SKM-1 (cell line): ENCODE data around the gene NOX3.
"Not testable (repeated sequence)": the region's sequence is repeated elsewhere in the genome, so short reads cannot be mapped to it uniquely, and the experiment has no call there.

ENCODE experiments used
- DNase-seq: peaks from one replicate; lab custom pipeline; 2025; ENCODE audit not compliant: unreplicated experiment; lab: John Stamatoyannopoulos, UW

NOX3 gene

DNA sequence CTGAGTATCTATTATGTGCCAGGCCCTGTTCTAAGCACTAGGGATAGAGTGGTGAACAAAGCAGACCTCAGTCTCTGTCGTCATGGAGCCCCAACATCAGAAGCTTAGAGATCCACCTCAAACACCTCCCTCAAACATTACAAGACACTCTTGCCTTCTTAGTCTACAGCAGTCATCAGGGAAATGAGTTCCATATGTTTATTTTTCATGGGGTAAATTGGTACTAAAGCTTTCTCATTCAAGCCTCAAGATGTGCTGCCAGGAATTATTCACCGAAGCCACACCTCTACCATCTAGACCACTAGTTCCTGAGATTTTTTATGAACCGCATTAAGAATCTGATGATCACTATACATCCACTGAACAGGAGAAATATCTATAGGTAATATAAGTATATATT lies 82.4 kb downstream of the NOX3 start:
- no peak for DNase-seq

DNA sequence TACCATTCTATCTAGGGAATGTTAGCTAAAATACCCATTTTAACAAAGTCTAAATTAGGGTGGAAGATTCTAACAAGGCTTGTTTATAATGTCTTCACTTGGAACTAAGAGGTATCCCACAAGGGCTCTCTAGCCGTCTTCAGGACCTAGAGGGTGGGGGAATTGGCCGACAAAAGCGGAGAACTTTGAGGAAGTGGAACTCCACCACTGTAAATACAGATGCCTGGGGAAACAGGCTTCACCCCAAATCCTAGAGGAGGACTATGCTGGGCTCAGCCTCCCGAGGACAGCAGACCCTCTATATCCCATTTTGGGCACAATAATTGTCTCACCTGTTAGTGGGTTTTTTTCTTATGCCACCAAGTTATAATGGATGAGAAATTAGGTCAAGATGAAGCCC lies 83.4 kb downstream of the NOX3 start:
- DNase-seq, result no peak

DNA sequence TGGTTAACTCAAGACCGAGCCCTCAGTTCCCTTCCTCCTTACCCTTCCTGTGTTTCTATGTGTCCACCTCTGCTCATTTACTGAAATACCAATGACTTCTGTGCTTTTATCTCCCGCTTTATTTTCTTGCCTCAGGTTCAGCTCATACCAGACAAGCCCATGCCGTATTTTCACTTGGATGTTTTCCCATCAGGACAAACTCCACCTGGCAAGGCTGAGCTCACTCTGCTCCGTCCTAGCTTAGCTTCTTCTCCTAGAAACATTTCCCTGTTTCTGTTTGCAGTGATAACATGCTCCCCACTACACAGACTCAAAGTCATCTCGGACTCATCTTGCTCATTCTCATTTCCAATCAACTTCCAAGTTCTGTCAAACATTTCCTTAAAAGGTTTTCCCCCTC lies 84.4 kb downstream of the NOX3 start:
- DNase-seq, result no peak

DNA sequence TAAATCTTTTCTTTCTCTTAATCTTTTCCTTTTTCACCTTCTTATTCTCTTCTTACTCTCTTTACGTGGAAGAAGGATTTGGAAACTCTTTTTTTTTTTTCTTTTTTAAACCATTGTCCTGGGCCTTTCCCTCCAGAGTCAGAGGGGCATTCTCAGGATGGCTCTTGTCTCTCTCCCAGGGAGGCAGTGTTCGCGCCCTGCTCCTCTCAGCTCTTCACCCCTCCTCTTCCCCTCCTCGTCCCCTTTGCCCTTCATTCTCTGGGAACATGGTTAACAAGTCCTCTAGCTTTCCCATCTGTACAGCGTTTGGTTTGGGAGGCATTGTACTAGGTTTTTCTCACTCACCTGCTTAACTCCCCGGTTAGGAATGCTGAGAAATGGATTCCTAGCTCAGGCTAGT lies 89.3 kb downstream of the NOX3 start:
- DNase-seq, result no peak

DNA sequence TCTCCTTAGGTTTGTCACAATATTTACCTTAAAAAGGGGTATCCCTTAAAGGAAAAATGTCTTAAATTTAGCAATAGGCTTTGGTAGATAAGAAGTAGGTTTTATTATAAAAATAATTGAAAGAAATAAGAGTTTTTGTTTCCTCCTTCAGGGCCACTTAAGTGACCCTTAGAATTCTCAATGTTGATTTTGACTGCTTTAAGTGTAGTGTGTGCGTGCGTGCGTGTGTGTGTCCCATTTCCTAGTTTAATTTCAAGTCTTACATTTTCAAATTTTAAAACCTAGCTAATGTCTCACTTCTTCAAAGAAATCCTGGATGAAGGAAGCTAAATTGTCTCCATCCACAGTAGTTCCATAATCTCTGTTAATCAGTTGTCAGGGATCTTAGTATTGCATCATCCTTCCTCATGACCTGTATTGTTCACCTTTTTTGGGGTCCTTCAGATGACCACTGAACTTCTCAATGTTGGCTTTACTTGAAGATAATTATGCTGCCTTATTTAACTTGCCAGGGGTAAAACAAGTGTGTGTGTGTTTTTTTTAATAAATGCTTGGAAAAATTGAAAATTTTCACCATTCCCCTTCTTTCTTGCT lies 90.7 kb downstream of the NOX3 start:
- no peak for DNase-seq

DNA sequence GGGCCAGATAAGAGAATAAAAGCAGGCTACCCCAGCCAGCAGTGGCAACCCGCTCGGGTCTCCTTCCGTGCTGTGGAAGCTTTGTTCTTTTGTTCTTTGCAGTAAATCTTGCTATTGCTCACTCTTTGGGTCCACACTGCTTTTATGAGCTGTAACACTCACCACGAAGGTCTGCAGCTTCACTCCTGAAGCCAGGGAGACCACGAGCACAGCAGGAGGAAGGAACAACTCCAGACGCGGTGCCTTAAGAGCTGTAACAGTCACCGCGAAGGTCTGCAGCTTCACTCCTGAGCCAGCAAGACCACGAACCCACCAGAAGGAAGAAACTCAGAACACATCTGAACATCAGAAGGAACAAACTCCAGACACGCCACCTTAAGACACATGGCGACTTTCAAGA lies 91.6 kb downstream of the NOX3 start:
- not testable (repeated sequence) for DNase-seq

DNA sequence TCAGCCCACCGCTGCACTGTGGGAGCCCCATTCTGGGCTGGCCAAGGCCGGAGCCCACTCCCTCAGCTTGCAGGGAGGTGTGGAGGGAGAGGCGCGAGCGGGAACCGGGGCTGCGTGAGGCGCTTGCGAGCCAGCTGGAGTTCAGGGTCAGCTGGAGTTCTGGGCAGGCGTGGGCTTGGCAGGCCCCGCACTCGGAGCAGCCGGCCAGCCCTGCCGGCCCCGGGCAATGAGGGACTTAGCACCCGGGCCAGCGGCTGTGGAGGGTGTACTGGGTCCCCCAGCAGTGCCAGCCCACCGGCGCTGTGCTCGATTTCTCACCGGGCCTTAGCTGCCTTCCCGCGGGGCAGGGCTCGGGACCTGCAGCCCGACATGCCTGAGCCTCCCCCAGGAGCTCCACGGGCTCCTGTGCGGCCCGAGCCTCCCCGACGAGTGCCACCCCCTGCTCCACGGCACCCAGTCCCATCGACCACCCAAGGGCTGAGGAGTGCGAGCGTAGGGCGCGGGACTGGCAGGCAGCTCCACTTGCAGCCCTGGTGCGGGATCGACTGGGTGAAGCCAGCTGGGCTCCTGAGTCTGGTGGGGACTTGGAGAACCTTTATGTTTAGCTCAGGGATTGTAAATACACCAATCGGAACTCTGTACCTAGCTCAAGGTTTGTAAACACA lies 92.5 kb downstream of the NOX3 start:
- DNase-seq, result not testable (repeated sequence)

DNA sequence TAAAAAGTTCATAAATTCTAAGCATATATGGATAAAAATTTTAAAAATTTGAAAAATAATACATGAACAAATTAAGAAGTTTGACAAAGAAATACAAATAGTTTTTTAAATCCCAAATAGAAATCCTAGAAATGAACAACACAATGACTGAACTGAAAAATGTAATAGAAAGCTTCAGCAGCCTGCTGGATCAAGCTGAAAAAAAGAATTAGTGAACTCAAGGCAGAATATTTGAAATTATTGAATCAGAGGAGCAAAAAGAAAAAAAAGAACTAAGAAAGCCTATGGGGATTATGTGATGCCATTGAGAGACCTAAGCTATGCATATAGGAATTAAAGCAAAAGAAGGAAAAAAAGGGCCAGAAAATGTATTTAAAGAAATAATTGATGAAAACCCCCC lies 101.5 kb downstream of the NOX3 start:
- no peak for DNase-seq

DNA sequence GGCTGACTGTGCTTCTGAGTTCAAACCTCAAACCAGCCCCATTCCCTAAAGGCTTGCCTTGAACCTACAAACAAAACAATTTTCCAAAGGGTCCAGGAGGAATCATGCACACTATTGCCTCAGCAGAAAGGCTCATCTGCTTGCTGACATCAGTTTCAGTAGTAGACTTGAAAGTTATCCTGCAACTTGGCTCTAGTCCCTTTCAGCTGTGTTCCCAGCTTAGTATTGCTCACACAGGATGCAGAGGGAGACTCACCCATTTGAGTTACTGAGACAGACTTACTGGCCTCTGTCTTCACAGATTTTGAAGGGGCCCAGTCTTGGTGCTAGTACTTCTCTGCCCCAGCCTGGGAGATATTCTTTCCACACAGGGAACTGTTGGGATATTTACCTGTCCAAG lies 102.8 kb downstream of the NOX3 start:
- no peak for DNase-seq

DNA sequence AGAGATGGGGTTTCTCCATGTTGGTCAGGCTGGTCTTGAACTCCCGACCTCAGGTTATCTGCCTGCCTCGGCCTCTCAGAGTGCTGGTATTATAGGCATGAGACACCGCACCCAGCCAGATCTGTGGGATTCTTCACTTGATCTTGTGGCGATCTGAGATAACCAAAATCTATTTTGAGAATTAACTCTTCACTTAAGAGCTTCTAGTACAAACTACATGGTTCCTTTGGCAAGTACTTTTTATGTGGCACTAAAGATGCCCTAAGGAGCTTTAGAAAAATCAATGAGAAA lies 103.6 kb downstream of the NOX3 start:
- no peak for DNase-seq

DNA sequence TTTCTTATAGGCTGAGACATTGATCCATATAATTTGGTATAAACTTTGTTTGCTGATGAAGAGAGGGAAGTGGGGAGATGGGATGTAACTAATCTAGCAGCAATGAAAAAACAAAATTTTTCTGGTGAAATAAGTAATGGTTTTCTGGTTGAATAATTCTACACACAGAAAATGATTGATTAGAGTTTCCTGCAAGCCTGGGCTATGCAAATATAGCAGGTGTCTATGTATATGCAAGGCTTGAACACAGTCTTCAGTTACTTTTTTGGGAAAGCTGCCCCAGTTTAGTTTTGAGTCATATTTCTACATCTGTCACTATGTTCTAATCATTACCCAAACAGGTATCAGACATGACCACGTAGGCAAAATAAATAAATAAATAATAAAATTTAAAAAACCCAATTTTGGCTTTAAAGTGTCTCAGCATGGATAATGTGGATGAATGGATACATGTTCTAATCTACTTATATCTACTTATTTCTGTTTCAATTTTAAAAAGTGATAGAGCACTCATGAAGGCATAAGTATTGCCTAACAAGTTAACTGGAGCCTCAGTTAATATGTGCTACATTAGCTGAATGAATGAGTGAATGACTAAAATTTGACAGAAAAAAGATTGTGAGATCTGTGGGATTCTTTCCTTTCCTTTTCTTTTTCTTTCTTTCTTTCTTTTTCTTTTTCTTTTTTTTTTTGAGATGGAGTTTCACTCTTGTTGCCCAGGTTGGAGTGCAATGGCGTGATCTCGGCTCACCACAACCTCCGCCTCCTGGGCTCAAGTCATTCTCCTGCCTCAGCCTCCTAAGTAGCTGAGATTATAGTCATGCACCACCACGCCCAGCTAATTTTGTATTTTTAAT lies 104.1 kb downstream of the NOX3 start:
- no peak for DNase-seq

DNA sequence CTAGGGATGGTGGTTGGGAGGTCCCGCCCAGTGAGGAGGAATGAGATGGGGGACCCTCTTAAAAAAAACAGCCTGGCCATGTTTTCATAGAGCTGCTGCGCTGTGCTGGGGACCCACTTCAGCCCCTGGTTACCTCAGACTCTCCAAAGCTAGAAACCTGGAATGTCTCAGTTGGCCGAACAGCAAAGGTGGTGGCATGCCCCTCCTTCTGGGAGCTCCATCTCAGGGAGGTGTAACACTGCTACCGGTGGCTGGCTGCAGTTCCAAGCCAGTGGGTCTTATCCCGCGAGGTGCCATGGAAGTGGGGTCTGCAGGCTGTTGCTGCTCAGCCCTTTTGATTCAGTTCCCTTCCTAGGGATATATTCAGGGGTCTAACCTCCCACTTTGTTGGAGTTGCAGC lies 105.7 kb downstream of the NOX3 start:
- DNase-seq, result no peak

DNA sequence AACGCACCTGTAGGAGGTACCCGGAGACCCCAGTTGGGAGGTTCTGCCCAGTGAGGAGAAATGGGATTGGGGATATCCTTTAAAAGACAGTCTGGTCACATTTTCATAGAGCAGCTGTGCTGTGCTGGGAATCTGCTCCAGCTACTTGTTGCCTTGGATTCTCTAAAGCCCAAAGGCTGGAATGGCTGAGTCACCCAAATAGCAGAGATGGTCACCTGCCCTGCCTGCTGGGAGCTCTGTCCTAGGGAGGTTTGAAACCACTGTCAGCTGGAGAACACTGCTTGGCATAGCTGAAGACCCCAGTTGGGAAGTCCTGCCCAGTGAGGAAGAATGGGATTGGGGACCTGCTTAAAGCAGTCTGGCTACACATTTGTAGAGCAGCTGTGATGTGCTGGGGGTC lies 106.5 kb downstream of the NOX3 start:
- DNase-seq, result no peak

DNA sequence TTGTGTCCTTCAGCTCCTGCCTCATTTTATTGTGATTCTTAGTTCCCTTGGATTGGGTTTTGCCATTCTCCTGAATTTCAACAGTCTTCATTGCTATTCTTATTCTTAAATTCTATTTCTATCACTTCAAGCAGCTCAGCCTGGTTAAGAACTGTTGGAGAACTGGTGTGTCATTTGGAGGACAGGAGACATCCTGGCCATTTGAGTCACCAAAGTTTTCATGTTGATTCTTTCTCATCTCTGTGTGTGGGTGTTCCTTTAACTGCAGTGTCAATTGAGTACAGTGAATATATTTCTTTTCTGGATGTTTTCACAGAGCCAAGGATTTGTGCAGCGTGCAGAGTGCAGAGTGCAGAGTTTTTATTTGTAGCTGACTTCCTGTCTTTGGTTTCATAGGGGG lies 107.8 kb downstream of the NOX3 start:
- no peak for DNase-seq

DNA sequence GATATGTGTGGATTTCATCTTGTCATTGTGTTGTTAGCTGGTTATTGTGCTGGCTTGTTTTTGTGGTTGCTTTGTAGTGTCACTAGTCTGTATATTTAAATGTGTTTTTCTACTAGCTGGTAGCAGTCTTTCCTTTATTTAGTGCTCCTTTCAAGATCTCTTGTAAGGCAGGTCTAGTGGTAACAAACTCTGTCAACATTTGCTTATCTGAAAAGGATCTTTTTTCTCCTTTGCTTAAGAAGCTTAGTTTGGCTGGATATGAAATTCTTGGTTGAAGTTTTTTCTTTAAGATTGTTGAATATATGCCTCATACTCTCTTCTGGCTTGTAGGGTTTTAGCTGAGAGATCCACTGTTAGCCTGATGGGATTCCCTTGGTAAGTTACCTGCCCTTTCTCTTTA lies 108.7 kb downstream of the NOX3 start:
- DNase-seq, result no peak
